NCI-H1694 (cell line): ENCODE data around the gene LMOD3.

Experiments used
- DNase-seq: peaks from one replicate; lab custom pipeline; 2025; lab: John Stamatoyannopoulos, UW

LMOD3 gene

DNA sequence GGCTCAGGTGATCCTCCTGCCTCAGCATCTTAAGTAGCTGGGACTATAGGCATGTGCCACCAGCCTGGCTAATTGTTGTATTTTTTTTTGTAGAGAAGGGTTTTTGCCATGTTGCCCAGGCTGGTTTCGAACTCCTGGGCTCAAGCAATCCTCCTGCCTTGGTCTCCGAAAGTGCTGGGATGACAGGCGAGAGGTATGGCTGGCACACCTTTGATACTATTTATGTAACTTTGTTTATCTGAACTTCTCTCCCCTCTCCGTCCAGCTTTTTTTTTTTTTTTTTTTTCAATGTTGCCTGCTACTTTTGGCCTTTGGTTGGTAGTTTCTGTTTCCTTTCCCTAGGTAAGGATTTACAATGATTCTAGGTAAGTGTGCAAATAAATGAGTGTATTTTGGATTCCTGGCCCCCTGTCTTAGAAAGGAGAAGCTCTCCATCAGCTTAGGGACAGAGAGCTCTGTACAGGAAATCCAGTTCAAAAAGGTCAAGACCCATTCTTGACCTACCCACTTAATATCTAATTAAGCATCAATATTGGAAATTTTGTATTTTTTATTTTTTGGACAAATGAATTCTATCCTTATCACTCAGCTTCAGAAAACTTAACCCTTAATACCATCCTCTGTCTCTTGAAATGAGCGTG lies 30.9 kb downstream of the LMOD3 start:
- DNase-seq = no peak

DNA sequence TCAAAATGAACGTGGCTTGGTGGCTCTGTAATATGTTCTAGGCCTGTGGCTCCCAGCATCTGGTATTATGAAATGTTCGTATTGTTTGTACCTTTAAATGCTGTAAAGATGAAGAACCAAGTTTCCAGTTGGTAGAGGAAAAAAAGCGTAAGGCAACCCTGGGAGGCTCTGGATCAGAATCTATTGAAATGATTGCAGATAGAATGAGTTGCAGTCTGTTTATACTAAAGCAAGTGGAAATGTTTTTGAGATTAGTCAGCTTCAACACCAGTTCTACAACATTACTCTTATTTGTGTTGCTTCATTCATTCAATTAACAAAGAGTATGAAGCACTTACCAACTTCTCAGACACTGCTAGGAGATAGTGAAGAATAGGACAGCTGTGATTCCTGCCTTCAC lies 32.4 kb downstream of the LMOD3 start:
- DNase-seq = no peak

DNA sequence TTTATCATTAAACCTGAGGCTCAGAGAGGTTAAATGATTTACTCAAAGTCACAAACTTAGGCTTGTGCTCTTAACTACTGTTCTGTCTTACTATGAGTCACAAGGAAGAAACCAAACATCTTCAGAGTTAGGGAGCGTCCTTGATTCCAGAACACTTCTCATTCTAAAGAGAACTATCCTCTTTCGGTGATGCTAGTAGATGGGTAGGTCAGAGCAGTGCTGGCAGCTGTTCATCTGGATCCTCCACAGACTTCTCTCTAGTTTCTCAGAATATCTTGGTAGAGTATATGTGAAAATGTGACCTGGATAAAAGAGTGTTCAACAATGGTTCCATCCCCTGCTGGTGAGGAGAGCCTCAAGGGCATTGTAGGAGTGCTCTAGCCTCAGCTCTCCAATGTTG lies 34.3 kb downstream of the LMOD3 start:
- no peak for DNase-seq

DNA sequence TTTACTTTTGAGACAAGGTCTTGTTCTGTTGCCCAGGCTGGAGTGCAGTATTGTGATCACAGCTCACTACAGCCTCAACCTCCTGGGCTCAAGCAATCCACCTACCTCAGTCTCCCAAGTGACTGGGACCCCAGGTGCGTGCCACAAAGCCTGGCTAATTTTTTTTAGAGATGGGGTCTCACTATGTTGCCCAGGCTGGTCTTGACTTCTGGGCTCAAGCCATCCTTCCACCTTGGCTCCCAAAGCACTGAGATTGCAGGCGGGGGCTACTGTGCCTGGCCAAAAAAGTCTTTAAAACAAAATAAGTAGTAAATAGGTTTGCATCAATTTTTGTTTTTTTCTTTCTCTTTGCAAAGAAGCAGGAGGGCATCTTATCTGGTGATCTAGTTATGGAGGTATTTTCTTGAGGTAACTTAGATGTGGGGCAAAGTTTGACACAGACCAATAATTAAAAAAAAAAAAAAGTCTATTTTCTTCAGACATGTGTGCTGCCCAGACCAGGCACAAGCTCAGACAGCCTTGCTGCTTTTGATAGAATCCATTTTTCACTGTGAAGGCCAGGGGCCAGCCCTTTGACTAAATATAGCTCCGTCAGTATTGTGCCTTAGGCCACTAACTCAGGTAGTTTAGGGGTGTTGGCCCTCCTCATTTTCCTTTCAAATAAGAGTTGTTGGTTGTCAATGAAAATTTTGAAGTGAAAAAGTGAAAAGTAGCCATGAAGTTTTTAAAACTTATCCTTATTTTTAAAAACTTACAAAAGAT lies 35.2 kb downstream of the LMOD3 start:
- no peak for DNase-seq

DNA sequence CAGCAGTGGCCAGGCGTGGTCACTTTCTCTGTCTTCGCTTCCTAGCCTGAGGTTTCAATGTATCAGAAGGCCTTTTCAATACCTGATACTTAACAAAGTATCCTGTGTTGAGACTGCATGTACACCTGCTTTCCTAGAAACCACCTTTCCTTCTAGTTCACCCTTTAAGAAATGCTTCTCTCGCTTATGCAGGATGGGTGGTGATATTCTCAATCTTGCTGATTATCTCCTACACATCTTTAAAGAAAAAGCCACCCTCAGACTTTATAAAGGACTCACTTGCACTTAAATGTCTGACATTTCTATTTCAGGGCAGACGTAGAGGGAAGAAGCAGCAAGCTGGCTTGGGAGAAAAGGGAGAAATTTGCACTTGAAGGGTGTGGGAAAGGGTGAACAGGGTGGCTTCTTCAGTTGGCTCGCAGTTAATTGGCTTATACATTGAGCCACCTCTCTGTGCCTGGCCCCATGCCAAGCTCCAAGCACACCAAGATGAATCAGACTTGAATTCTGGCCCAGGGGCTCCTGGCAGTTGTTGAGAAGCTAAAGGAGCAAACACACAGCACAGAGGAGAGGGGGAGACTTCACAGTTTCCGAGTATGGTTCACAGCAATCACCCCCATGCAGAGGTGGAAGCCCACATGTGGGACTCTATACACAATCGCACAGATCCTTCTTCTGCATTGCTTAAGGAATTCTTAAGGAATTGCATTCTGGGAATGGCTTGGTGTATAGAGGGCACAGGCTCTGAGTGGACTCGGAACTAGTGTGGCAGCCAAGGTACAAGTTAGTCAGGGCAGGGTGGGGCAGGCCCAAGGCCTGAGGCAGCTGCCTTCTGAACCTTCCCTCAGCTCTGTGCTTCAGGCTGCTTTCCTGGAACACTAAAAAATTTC lies 36.3 kb downstream of the LMOD3 start:
- DNase-seq = no peak

DNA sequence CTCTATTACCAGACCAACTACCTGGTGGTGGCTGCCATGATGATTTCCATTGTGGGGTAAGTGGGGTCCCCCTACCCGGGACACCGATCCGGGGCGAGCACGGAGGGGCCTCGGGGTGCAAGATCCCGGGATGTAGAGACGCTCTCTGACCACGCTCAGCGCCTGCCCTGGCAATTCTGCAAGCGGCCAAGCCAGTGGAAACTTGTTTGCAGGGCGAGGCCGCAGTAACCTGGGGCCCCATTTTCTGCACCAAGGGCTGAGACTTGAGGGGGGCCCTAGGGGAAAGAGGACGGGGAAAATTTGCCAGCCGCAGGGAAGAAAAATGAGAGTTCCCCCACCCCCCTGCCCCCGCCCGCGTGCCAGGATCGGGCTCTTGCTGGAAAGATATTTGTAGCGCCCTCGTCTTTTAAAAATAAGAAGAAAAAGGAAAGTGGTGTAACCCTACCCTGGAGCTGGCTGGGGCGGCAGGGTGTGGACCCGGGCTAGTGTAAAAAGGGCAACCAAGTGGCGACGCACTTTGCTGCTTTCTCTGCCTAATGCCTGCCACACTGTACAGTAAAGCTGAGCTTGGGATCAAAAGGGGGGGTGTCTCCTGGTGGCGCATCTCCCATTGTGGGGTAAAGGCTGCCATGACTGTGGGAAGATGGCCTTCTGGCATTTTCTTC lies 37.1 kb downstream of the LMOD3 start:
- no peak for DNase-seq

DNA sequence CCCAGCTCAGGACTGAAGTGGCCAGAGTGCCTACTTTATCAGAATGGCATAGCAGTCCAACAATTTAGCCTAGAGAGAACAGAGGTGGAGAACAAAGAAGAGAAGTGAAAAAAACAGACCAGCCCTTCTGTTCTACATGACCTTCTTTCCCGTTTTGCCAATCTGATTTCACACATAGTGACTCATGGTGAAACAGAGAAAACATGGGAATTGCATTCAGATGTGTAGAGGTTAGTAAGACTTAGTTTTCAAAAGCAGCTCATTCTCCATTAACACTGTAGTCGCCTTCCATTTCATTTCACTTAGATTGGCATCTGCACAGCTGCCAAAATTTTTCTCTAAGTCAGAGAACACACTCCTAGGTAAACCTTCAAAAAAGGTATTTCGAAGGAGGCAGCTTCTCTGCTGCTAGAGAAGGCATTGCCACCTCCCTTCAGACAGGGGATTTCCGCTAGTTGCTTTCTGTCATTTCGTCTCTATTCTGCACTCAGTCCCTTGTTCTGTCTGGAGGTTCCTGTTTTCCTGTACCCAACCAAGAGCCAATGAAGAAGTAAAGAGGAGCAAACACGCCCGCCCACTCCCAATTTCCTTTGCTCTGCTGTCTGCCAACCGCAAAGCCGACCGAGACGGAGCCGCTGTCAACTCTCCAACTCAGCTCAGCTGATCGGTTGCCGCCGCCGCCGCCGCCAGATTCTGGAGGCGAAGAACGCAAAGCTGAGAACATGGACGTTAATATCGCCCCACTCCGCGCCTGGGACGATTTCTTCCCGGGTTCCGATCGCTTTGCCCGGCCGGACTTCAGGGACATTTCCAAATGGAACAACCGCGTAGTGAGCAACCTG lies 37.8 kb downstream of the LMOD3 start, which contains the start of gene ARL6IP5:
ARL6IP5 (plus strand) TSS at position 612 of the 842 bp plus-strand sequence; CDS start at position 723, 111 bp downstream.
- DNase-seq = peak; percentile 25

DNA sequence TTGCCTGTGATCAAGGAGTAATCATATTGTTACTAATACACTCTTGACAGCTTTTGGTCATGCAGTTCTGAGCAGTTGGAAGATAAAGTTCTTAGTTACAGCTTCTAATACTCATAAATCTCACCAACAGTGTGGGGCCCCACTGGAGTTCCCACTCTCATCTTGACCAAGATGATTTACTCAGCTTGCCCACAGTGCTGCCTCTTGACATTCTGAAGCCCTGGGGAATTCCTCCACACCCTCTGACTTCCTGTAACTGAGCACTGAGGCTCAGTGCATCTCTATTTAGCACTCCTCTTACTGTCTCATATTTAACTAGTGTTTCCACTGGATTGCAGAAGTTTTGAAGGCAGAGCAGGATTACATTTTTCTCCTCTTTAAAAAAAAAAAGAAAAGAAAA lies 39.6 kb downstream of the LMOD3 start:
- no peak for DNase-seq

DNA sequence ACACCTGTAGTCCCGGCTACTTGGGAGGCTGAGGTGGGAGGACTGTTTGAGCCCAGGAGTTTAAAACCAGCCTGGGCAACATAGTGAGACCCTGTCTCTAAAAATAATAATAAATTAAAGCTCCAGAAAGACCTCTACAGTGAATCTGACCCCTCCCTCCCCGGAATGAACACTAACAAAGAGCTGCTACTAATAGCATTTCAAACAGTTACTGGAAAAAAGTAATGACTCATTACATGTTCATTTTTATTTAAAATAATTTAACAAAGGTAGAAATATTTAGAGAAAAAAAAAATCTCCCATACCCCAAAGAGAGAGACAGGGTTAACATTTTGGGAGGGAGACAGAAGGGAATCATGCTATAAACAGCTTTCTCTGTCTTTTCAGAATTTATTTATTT lies 40.0 kb downstream of the LMOD3 start:
- DNase-seq = no peak

DNA sequence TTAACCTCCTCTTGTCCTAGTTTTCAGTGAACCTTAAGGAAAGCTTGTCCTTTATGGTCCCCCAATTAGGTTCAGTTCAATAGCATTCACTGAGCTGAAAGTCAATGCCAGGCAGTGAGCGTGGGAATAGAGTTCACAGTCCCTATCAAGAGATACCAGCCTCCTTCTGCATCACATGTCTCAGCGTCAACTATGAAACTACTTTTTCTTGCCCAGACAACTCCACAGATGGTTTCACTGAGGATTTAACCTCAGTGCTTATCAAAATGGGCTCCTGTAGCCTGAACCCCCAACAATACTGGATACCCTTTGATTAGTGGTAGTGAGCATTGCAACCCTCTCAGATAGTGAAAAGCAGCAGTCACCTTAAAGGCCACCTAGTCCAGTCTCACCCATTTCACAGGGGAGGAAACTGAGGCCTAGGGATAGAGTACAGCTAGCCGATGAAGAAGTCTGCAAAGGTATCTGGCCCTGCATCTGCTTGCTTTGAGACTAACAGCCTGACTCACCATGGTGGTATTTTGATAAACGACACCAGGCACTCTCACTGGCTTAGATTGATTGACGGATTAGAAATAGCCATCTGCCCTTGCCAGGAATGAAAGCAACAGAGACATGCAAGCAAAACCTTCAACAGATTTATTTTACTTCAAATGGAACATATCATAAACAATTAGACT lies 40.7 kb downstream of the LMOD3 start:
- DNase-seq = no peak

DNA sequence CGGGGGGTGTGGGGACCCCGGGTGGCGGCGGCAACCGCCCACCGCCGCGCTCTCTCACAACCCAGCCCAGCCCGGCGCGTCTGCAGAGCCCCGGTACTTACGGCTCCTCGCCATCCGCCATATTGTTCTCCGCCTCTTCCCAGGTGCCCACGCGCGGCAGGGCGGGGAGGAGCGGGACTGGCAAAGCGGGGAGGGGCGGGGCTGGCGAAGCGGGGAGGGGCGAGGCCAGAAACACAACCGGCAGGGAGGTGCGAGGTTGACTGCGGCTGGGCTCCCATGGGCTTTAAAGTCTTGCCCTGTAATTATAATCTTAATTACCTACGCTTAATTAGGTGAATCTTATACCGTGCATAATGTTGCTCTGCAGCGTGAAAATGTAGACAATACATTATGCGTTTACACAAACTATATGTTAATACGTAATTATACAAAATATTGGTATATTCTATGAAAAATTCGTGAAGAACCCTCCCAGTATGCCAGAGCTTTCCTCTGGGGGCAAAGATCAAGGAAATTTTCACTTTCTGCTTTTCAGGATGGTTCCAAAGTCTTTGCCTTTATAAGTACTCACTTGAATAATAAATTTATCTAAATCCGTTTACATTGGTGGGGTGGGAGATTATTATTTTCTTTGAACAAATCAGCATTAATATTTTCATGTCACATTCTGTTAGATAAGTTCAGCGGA lies 42.0 kb downstream of the LMOD3 start, which contains the start of gene UBA3:
UBA3 (minus strand) TSS at position 133 of the 688 bp plus-strand sequence; CDS start at position 121, 12 bp downstream.
- no peak for DNase-seq

DNA sequence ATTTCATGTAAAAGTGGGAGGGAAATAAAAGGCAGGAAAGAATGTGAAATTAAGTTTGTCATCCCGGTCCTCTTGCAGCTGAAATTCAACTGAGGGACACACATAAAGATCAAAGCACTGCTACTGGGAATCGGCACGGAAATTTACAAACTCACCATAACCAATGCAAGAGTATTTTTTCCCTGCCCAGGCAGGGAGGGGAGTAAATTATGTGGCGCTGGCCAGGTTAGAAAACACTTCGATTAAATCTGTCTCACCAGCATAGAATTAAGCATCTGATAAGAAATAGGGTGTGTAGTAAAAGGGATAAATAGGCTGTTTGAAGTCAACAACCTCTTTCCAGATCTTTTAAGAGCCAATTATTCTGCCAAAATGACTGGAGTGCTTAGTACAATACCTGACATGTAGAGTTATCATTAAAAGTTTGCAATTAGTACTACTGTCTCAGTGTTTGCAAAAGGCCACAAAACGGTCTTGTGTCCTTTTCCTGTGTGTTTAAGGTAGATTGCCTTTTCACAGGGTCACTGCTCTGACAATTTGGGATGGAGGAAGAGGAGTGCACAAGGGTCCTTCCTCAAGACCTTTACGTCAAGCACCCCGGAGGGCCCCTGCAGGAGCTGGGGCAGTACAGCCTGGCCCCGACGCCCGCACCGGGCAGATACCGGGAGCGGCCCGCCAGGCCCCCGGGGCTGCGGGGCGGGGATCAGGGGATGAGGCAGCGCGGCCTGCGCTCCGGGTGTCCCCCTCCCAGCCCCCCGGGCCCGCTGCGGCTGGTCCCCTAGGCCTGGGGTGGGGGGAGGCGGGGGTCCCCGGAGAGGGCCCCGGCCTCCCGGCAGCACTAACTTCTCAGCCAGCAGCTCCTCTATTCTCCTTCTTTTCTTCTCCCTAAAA lies 42.9 kb downstream of the LMOD3 start:
- no peak for DNase-seq

DNA sequence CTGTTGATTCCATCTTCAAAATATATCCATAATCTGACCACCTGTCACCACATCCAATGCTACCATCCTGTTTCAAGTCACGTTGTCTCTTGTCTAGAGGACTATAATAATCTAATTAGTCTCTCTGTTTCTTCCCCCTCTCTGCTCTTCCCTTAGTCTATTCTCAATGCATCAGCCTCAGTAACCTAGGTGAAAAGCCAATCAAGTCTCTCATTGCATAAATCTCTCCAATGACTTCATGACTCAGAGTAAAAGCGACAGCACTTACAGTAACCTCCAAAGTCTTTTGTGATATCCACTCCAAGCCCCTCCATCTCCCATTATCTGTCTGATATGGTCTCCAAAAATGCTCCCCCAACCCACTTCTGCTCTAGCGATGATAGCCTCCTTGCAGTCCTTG lies 49.5 kb downstream of the LMOD3 start:
- DNase-seq = no peak

DNA sequence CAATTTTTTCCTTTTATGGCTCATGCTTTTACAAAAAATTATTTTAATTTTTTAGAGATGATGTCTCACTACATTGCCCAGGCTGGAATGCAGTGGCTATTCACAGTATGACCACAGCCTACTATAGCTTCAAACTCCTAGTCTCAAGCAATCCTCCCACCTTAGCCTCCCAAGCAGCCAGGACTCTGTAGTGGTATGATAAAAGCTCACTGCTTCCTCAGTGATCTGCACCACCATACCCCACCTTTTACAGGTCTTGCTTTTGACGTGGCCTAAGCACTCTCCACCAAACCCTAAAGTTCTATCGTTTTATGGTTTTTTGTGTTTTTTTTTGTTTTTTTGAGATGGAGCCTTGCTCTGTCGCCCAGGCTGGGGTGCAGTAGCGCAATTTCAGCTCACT lies 56.3 kb downstream of the LMOD3 start:
- no peak for DNase-seq

DNA sequence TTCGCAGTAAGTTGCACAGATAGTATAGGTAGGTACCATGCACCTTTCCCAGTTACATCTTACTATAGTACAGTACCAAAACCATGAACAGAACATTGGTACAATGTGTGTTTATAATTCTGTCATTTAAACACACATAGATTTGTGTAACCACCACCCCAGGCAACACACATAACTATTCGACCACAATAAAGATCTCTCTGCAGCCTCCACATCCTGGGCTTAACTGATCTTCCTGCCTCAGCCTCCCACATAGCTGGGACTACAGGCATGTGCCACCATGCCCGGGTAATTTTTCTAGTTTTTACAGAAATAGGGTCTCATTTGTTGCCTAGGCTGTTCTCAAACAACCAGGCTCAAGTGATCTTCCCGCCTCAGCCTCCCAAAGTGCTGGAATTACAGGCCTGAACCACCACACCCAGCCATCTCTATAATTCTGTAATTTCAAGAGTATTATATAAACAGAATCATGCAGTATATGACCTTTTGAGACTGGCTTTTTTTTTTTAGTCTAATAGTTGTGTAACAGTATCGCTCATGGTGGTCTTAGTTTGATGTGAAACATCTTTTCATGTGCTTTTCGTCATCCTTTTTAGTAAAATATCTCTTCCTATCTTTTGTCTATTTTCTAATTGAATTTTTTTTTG lies 57.0 kb downstream of the LMOD3 start:
- no peak for DNase-seq

DNA sequence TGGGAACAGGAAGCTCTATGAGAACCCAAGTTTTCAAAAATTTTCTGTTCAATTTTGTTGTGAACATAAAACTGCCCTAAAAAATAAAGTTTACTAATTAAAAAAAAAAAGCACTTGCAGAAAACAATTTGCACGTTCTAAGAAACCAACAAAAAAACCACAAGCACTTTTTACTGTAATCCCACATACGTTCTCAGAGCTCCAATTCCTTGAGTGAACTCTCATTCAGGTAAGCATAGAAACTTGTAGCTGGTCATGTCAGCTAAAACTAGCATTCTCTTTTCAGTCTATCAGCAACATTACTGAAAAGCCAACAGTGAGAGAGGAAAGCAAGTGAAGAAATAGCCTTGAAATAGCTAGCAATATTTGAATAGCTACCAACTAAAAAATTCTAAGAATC lies 58.8 kb downstream of the LMOD3 start:
- DNase-seq = no peak

DNA sequence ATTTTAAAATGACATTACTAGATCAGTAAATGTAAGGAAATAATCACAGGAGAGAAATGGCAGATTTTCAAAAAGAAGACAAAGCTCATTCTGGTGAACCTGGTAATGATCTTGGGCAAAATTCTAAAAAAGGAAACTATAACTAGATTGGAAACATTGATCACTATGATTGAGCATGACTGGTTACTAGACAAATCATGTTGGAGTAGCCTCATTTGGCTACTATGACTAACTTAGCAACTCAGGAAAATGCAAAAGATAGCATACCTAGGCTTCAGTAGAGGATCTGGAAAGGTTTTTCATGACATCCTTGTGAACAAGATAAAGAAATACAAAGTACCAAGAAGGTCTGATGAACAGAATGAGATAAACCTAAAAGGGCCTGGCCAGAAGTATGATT lies 62.7 kb downstream of the LMOD3 start:
- no peak for DNase-seq

DNA sequence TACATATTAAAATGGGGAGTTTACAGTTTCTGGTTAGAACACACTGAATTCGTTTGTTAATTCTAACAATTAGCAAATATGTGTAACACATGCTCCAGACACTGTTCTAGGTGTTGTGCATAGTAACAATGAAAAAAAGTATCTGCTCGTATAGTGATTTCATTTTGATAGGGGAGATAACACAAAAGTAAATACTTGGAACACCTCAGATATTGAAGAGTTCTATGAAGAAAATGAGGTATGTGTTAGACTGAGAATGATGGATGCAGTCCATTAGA lies 63.5 kb downstream of the LMOD3 start:
- no peak for DNase-seq
